ENCODE results near the gene PSAPL1.

DNA sequence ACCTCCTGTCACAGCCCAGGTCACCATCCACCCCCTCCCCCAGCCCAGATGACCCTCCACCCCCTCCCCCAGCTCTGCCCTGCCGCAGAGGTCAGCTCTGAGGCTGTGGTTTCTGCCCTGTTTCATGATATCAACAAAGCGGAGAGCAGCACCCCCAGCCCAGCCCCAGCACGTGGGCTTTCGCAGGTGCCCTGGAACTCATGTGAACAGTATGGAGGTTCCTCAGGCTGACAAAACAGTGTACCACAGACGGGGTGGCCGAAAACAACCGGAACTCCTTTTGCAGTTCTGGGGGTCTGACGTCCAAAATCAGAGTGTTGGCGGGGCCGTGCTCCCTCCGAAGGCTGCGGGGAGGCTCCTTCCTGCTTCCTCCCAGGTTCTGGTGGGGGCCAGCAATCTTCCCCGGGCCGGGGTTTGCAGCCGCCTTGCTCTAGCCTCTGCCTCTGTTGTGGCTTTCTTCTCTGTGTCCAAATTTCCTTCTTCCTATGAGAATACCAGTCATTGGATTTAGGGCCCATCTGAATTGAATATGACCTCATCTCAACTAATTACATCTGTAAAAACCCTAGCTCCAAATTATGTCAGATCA lies 7.9 kb upstream of the PSAPL1 start:
- no peak for TF ChIP-seq POLR2AphosphoS5 (IDR thresholded peaks at IDR 0.05)
- no peak for TF ChIP-seq POLR2A (IDR thresholded peaks at IDR 0.05)
- TF ChIP-seq, protein P1, sequence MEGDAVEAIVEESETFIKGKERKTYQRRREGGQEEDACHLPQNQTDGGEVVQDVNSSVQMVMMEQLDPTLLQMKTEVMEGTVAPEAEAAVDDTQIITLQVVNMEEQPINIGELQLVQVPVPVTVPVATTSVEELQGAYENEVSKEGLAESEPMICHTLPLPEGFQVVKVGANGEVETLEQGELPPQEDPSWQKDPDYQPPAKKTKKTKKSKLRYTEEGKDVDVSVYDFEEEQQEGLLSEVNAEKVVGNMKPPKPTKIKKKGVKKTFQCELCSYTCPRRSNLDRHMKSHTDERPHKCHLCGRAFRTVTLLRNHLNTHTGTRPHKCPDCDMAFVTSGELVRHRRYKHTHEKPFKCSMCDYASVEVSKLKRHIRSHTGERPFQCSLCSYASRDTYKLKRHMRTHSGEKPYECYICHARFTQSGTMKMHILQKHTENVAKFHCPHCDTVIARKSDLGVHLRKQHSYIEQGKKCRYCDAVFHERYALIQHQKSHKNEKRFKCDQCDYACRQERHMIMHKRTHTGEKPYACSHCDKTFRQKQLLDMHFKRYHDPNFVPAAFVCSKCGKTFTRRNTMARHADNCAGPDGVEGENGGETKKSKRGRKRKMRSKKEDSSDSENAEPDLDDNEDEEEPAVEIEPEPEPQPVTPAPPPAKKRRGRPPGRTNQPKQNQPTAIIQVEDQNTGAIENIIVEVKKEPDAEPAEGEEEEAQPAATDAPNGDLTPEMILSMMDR (IDR thresholded peaks at IDR 0.05), result no peak
